Brain microvascular endothelial cell (primary cell): ENCODE measurements around the gene ARHGAP6.
"Not testable (repeated sequence)": the region's sequence is repeated elsewhere in the genome, so short reads cannot be mapped to it uniquely, and the experiment has no call there.

Experiments
- DNase-seq: peaks from one replicate; pipeline ENCODE4 v3.0.0-alpha.2; 2020
- H3K27ac ChIP-seq: fragments of 250-450 bp; sonication (Bioruptor Pico); 2 replicates; pipeline ENCODE4 v1.5.1; 2020; ENCODE audit warnings: mild to moderate bottlenecking, moderate library complexity
- H3K27me3 ChIP-seq: fragments of 250-450 bp; sonication (Bioruptor Pico); replicated peaks from 2 replicates; pipeline ENCODE4 v1.5.1; 2020; ENCODE audit warnings: mild to moderate bottlenecking
- H3K36me3 ChIP-seq: fragments of 250-450 bp; sonication (Bioruptor Pico); replicated peaks from 2 replicates; pipeline ENCODE4 v1.5.1; 2020; ENCODE audit warnings: mild to moderate bottlenecking
- H3K4me3 ChIP-seq: 2 replicates; pipeline ENCODE4 v1.5.1; 2011; ENCODE audit warnings: low read depth, mild to moderate bottlenecking, control low read depth, low read length, moderate library complexity
- in situ Hi-C: cut with HindIII; loops from 2 replicates; pipeline ENCODE4 v1.10.0; 2017; ENCODE audit warnings: low sequenced_read_pairs, low pct_ligation_motif_present
- TF ChIP-seq, protein P1 (sequence below): IDR thresholded peaks from 2 replicates; pipeline ENCODE4 v1.5.1; 2011; ENCODE audit warnings: low read depth, mild to moderate bottlenecking, moderate library complexity, low read length, control low read depth, inconsistent platforms; ENCODE audit errors: missing control alignments

ARHGAP6 gene

DNA sequence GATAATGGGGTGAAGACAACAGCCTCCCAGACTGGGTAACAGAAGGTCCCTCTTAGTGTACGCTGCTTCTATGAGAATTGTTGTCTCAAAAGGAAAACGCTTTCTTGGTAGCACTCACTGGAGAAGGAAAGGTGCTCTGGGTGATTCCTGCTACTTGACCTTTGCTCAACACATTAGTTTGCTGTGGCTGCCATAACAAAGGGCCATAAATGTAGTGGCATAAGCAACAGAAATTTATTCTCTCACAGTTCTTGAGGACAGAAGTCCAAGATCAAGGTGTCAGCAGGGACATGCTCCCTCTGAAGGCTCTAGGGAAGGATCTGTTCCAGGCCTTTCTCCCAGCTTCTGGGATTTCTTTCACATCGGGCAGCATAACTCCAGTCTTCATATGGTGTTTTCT is 535.6 kb downstream of the ARHGAP6 start:
- no peaks in the 10 kb centered on the region for H3K36me3 ChIP-seq
- TF ChIP-seq, protein P1, sequence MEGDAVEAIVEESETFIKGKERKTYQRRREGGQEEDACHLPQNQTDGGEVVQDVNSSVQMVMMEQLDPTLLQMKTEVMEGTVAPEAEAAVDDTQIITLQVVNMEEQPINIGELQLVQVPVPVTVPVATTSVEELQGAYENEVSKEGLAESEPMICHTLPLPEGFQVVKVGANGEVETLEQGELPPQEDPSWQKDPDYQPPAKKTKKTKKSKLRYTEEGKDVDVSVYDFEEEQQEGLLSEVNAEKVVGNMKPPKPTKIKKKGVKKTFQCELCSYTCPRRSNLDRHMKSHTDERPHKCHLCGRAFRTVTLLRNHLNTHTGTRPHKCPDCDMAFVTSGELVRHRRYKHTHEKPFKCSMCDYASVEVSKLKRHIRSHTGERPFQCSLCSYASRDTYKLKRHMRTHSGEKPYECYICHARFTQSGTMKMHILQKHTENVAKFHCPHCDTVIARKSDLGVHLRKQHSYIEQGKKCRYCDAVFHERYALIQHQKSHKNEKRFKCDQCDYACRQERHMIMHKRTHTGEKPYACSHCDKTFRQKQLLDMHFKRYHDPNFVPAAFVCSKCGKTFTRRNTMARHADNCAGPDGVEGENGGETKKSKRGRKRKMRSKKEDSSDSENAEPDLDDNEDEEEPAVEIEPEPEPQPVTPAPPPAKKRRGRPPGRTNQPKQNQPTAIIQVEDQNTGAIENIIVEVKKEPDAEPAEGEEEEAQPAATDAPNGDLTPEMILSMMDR = no peak

DNA sequence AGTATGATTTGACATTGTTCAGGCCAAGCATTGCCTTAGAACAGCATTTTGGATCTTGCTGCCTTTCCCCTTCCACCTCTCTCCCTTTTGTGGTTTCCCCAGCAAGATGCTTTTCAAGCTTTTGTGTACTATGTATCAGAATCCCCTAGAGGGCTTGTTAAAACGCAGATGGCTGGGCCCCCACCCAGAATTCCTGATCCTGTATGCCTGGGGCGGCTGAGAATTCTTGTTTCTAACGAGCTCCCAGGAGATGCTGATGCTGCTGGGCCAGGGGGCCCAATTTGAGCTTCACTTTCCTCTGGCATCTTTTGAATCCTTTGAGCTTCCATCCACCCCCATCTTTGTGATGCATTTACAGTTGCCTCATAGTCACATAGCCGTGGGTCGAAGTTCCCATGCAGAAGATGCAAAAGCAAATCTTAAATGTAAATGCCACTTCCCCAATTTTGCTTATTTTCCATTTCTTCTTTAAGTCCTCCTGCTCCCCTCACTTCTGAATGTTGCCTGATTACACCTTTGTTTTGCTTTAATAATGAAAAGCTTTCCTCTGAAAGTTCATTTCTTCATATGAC is 536.1 kb downstream of the ARHGAP6 start:
- Histone ChIP-seq H3K27me3 (no peaks in the 10 kb centered on the region), H3K4me3 (no peak overlapping the region), H3K36me3 (no peaks in the 10 kb centered on the region), H3K27ac (no peak overlapping the region)
- DNase-seq = no peak
- TF ChIP-seq, protein P1 = no peak
- in situ Hi-C loops = no loop called here

More for the DNA sequence above, 535.6 kb downstream of the ARHGAP6 start:
- in situ Hi-C loops = no loop called here
- H3K27ac ChIP-seq = no peak overlapping the region
- H3K27me3 ChIP-seq = no peaks in the 10 kb centered on the region
- H3K4me3 ChIP-seq = no peak overlapping the region
- no peak for DNase-seq

DNA sequence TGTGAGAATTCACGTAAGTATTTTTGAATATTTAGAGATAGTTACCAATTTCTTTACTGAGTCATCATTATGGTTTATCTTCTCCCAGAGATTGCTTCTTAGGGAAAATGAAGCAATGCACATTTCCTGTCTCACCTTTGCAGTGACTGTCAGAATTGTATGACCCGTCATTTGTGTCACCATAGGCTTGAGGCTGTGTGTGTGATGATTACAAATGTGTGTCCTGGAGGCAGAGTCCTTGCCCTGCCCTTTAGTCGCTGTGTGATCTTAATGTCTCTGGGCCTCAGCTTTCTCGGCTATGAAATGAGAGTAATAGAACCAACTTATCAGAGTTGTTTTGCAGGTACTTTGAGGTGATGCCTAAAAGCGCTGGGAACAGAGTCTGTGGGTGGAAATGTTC is 540.7 kb downstream of the ARHGAP6 start:
- in situ Hi-C loops = no loop called here
- Histone ChIP-seq H3K4me3 (no peak overlapping the region), H3K27ac (no peak overlapping the region), H3K36me3 (no peaks in the 10 kb centered on the region), H3K27me3 (no peaks in the 10 kb centered on the region)
- TF ChIP-seq, protein P1 = no peak
- DNase-seq = no peak

DNA sequence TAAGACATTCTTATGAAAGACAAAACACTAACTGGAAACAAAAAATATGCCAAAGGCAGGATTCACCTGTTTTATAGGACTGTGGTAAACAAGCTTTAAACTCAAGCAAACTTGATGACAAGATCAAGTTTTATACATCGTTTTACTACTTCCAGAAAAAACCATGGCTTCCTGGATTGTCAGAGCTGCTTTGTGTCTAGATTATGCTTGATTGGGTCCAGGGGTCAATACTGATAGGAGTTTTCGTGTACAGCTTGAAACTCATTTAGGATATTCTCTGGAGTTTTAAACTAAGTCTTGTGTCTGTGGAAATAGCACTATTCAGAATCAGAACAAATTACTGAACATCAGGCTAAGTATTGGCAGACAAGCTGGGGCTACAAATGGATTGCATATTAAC is 541.6 kb downstream of the ARHGAP6 start:
- DNase-seq = no peak
- in situ Hi-C loops = loop anchor here (25.0 kb wide), 1 partner anchor 937 kb away; no protein-coding TSS in a partner anchor
- Histone ChIP-seq H3K27ac (no peak overlapping the region), H3K27me3 (no peaks in the 10 kb centered on the region), H3K4me3 (no peak overlapping the region), H3K36me3 (peaks cover 8% of the 10 kb centered on the region)
- TF ChIP-seq, protein P1 = no peak

DNA sequence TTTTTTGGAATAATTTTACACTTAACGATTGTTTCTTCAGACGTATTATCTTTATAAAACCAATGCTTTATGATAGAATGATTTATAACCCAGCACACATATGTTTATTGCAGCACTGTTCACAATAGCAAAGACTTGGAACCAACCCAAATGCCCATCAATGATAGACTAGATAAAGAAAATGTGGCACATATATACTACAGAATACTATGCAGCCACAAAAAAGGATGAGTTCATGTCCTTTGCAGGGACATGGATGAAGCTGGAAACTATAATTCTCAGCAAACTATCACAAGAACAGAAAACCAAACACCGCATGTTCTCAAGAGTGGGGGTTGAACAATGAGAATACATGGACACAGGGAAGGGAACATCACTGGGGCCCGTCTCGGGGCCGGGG is 542.6 kb downstream of the ARHGAP6 start:
- H3K36me3 ChIP-seq, H3K27me3 ChIP-seq, H3K27ac ChIP-seq, DNase-seq, H3K4me3 ChIP-seq: not testable (repeated sequence)
- in situ Hi-C loops = loop anchor here (25.0 kb wide), 1 partner anchor 936 kb away; no protein-coding TSS in a partner anchor

DNA sequence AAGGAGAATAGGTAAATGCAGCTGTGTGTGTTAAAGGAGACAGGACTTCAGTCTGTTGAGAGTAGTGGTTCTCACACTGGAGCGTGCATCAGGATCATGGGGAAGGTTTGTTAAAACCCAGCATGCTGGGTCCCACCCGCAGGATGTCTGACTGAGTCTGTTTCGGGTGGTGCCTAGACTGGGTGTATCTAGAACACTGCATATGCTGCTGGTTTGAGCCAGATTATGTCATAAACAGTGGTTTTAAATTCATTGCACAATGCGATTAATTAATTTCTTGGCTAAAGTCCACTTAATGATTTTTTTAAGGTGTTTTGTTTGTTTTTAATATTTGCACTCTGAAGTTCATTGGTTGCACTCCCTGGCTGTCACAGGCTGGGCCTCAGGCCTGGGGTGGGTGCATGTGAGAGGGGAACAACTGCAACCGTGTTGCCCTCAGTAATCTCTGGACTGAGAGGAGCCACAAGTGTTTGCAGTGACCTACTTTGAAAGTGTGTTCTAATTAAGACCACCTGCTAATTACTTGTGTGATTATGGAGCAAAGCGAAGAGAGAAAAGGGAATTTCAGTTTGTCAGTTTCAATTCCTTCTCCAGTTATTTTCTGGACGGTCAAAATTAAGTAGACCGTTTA is 546.3 kb downstream of the ARHGAP6 start:
- peaks cover 14% of the 10 kb centered on the region for H3K36me3 ChIP-seq
- no peak overlapping the region for H3K27ac ChIP-seq
- H3K27me3 ChIP-seq = no peaks in the 10 kb centered on the region
- no peak for DNase-seq
- TF ChIP-seq, protein P1 = no peak
- H3K4me3 ChIP-seq = no peak overlapping the region
- in situ Hi-C loops = loop anchor here (25.0 kb wide), 1 partner anchor 932 kb away; no protein-coding TSS in a partner anchor
